Measurements from ENCODE around the gene TLR1.

TLR1 gene

DNA sequence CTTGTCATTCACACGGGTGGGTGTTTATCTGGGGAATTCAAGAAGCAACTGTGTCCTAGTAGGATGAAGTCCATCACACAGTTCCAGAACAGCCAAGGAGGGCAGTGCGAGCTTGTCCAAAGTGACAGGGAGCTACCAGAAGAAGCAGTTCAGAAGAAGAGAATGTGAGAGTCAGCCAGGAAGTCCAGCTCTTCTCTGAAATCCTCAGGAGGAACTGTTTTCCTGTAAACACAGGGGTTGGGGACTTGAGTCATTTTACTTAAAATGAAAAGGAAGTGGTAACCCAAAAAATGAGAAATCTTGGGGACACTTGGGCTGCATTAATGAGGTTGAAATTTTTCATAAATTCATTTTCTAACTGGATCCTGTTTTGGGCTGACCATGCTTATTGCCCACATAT is 13.6 kb downstream of the TLR1 start:
- TF ChIP-seq GATA2 (IDR thresholded peaks at IDR 0.05; ENCODE audit: low read depth, low read length) = no peak
- no peak for TF ChIP-seq GATA3 (IDR thresholded peaks at IDR 0.05; ENCODE audit: low read depth, low read length)

DNA sequence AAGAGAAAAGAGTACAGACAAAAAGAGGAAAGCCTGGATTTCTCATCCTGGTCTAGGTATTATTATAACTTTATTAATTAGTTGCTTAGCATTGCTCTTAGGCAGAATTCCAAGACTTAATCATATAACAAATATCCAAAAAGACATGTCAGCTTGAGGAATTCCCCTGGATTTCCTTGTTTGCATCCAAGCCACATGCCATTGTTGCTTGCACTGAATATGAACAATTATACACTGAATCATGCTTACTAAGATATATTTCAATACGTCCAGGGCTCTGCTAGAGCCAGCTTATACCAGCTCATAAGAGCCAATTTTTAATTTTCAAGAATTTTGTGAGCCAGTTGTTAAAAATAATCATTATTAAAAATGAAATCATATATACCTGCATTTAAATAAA is 16.3 kb downstream of the TLR1 start:
- TF ChIP-seq GATA2 (IDR thresholded peaks at IDR 0.05; ENCODE audit: low read depth, low read length) (no peak), GATA3 (IDR thresholded peaks at IDR 0.05; ENCODE audit: low read depth, low read length) (no peak)

DNA sequence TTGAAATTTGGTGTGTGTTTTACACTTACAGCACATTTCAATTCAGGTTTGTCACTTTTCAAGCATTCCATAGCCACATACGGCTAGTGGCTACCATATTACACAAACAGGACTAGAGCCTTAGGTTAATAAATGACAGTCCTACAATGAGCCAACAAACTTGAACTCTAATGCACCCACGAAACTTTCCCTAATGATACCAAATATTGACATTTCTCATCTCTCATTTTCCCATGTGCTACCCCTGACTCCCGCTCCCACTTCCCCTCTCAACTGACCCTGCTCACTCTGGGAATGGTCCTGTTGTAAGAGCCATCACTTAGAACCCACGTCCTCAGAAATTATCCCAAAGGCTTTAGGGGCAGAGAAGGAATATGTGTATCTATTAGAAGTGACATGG is 16.9 kb downstream of the TLR1 start:
- no peak for TF ChIP-seq GATA2 (IDR thresholded peaks at IDR 0.05; ENCODE audit: low read depth, low read length)
- no peak for TF ChIP-seq GATA3 (IDR thresholded peaks at IDR 0.05; ENCODE audit: low read depth, low read length)

DNA sequence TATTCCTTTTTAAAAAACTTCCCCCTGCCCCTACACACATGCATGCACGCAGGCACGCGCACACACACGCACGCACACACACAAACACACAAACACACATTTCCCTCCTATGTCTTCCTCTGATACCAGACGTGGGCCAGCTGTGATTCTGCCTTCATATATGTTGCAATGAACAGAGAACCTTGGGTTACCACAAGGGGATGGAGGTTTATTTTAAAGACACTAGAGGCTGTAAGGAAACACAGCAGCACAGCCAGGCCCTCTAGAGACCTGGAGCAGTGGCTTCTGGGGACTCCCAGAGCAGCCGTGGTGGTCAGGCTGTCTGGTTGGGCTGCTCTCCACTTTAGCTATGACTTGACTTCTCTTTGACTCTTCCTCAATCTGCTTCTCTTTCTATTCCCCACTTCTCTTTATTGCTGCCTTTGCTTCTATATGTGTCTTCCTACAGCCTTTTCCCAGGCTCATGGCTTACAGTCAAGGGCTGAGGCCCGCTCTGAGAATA is 18.6 kb downstream of the TLR1 start:
- TF ChIP-seq GATA2 (IDR thresholded peaks at IDR 0.05; ENCODE audit: low read depth, low read length) (no peak), GATA3 (IDR thresholded peaks at IDR 0.05; ENCODE audit: low read depth, low read length) (no peak)

DNA sequence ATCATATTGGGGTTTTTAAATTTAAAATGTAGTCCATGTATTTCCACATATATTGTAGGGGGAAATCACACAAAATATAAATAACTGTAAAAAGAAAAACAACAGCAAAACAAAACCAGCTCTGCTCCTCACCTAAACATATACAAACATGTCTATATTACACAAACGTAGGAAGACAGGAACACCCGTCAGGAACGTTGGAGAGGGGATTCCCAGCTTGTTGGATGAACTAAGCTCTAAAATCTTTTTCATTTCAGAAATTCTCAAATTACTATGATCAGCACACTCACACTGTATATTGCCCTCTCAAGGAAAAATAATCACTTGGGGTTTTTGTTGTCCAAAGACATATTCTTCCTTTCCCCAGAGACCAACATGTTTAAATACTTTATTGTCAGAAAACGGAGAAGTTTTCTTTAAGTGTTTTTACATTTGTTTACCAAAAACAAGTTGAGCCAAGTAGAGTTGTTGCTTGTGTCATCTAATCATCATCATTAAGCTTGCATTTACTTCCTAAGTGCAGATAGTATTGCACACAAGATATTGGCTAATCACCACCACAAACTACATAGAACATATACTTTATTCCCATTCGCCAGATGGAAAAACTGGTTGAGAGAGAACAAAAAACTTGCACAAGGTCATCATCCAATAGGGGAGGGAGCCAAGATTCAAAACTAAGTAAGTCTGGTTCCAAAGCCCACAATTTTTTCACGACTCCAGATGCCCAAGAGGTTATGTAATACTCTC is 19.4 kb downstream of the TLR1 start:
- TF ChIP-seq GATA2 (IDR thresholded peaks at IDR 0.05; ENCODE audit: low read depth, low read length) (no peak), GATA3 (IDR thresholded peaks at IDR 0.05; ENCODE audit: low read depth, low read length) (no peak)

DNA sequence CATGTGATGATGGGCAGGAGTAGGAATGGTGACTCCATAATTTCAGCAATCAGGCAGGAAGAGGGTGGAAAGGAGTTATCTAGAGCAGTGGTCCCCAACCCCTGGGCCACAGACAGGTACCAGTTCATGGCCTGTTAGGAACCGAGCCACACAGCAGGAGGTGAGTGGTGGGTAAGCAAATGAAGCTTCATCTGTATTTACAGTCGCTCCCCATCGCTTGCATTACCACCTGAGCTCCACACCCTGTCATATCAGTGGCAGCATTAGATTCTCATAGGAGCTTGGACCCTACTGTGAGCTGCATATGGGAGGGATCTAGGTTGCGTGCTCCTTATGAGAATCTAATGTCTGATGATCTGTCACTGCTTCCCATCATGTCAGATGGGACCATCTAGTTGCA is 20.4 kb downstream of the TLR1 start:
- no peak for TF ChIP-seq GATA3 (IDR thresholded peaks at IDR 0.05; ENCODE audit: low read depth, low read length)
- TF ChIP-seq GATA2 (IDR thresholded peaks at IDR 0.05; ENCODE audit: low read depth, low read length) = no peak

DNA sequence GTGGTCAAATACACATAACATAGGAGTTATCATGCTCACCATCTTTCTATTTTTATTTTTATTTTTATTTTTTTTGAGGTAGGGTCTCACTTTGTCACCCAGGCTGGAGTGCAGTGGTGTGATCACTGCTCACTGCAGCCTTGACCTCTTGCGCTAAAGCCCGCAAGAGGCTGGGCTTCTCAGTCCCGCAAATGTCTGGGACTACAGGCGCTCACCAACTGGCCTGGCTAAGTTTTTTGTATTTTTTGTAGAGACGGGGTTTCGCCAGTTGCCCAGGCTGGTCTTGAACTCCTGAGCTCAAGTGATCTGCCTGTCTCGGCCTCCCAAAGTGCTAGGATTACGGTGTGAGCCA is 21.5 kb downstream of the TLR1 start:
- TF ChIP-seq GATA2 (IDR thresholded peaks at IDR 0.05; ENCODE audit: low read depth, low read length) = no peak
- TF ChIP-seq GATA3 (IDR thresholded peaks at IDR 0.05; ENCODE audit: low read depth, low read length) = no peak

DNA sequence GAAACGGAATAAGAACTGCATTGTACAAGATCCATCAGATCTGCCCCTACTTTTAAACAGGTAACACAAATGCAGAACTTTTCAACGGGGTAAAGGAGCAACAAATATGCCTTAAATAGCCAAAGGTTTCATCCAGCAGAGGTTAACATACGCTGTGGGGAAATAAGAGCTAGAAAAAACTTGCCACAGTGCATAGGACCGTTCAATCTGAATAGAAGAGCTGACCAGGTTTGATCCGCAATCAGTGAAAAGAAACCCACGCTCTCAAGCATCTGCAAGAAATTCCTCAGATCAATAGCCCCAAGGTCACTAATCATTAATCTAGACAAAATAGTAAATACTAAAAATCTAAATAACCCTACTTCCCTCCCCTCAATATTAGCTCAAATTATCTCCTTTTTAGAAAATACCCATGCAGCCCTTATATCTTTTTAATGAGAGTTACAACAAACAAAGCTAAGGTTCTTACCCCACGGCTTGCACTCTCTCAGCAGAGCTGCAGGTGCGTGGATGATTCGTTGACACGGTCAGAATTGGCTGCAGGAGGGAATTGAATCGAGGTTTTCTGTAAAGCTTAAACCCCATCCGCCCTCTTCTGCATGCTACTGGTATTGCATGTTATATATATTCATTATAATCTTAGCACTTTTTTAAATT is 22.0 kb downstream of the TLR1 start, which contains the start of gene TLR10:
TLR10 (minus strand) TSS at position 539 of the 657 bp plus-strand sequence. CDS start 7,400 bp downstream, outside the sequence.
- no peak for TF ChIP-seq GATA3 (IDR thresholded peaks at IDR 0.05; ENCODE audit: low read depth, low read length)
- no peak for TF ChIP-seq GATA2 (IDR thresholded peaks at IDR 0.05; ENCODE audit: low read depth, low read length)

DNA sequence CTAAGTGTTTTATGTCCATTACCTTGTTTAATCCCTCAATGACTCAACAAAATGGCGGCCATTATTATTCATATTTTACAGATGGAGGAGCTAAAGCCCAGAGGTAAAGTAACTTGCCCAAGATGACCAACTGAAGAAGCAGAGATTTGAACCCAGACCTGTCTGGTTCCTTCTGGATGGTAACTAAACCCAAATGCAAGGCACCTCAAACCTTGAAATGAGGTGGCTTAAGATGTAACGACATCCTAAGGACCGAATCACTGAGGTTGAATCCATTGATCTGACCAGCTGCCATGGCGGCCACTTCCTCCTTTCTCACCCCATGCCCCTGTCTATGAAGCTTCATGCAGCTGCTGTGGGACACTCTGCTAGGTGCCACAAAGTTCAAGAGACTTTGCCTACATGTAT is 22.7 kb downstream of the TLR1 start:
- no peak for TF ChIP-seq GATA2 (IDR thresholded peaks at IDR 0.05; ENCODE audit: low read depth, low read length)
- TF ChIP-seq GATA3 (IDR thresholded peaks at IDR 0.05; ENCODE audit: low read depth, low read length) = no peak

DNA sequence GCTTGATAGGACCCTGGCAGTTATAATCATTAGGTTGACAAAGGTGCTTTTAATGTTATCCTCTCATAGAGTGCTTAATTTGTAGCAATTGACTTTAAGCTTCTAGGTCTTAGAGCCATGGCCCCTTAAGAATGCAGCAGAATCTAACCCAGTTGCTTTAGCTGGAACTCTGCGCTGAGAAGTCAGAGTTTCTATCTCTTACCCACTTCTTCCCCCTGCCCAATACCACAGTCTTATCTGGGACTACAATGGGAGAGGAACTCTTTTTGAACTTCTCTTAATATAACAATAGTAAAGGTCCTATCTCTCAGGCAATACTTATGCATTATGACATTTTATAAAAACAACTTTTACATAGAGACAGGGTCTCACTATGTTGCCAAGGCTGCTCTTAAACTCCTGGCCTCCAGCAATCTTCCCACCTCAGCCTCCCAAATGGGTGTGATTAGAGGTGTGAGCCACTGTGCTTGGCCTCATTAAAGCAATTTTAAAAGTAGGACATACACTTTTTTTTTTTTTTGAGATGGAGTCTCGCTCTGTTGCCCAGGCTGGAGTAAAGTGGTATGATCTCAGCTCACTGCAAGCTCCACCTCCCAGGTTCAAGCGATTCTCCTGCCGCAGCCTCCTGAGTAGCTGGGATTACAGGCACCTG is 23.6 kb downstream of the TLR1 start:
- TF ChIP-seq GATA2 (IDR thresholded peaks at IDR 0.05; ENCODE audit: low read depth, low read length) (no peak), GATA3 (IDR thresholded peaks at IDR 0.05; ENCODE audit: low read depth, low read length) (no peak)

DNA sequence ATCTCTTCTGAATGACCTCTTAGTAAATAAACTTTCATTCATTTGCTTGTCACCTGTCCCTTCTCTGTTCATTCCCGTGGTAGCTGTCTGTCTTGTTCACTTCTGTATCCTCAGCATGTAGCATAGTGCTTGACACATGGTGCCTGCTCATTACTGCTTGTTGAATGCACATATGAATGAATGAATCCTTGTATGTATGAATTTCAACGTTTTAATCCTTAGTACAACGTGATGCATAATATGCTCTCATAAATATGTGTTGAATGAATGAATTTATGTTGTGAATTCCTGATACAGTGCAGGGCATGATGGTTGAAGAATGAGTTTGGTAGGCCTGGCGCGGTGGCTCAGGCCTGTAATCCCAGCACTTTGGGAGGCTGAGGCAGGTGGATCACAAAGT is 24.8 kb downstream of the TLR1 start:
- TF ChIP-seq GATA2 (IDR thresholded peaks at IDR 0.05; ENCODE audit: low read depth, low read length) = no peak
- TF ChIP-seq GATA3 (IDR thresholded peaks at IDR 0.05; ENCODE audit: low read depth, low read length) = no peak

DNA sequence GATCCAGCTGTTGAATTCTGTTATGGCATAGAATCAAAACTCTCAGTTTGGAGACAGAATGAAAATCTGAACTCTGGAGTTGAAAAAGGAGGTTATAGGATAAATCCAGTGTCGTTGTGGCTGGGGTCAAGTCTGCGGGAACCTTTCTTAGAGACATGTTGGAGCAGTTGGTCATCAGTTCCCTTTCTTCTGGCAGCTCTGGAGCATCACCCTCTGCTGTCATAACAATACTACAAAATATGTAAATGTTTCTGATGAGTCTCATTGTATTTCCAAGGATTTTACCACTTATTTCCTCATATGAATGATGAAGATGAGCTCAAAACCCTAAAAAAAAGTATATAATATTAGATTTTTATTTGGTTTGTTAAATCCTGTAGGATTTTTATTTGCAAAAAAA is 29.3 kb downstream of the TLR1 start:
- TF ChIP-seq GATA3 (IDR thresholded peaks at IDR 0.05; ENCODE audit: low read depth, low read length) (no peak), GATA2 (IDR thresholded peaks at IDR 0.05; ENCODE audit: low read depth, low read length) (no peak)

DNA sequence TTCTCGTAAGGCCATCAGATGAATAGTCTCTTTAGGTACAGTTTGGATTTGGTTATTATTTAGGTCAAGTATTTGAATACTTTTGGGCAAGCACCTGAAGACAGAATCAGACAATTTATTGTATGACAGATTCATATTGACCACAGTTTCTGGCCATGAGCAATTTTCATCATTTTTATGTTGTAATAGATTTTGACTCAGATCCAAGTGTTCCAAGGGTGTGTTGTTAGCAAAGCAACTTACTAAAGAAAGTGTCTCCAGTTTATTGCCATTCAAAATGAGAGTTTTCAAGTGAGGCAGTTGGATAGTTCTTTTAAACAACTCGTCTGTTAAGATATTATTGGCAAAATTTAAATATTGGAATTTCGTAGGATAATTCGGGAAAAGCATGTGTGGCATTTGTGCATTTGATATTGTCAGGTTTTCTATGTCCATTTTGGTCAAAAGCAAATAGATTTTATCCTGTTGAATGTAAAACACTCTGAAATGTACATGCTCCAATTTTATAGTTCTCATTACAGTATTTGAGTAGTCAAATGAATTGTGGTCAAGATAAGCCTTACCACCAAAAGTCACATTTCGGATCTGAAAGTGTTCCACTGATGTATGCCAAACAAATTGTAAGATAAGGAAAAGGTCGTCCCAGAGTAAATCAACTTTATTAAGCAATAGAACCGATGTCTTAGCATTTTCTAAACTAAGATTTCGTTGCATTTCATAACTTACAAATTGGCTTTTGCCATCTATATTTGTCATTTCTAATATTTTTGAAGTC is 30.2 kb downstream of the TLR1 start:
- no peak for TF ChIP-seq GATA2 (IDR thresholded peaks at IDR 0.05; ENCODE audit: low read depth, low read length)
- no peak for TF ChIP-seq GATA3 (IDR thresholded peaks at IDR 0.05; ENCODE audit: low read depth, low read length)

DNA sequence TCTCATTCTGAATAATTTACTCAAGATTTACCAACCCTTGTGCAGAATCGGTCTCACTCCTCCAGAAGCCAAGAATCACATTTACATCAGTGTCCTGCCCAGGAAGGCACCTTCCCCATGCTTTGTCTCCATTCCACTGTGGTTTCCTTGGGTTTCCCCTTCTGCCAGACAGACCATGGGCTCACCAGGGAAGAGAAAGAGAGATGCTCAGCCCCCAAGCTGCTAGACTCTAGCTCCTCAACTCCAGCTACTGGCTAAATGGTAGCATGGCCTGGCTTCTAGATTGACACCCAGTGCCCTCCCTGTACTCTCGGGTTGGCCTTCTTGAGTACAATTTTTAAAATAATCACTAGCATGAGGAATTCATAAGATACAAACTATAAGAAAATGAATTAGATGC is 34.7 kb downstream of the TLR1 start:
- no peak for TF ChIP-seq GATA2 (IDR thresholded peaks at IDR 0.05; ENCODE audit: low read depth, low read length)

Measured in SH-SY5Y (cell line).